SK-N-SH (cell line): Measurements from ENCODE around the gene PLXND1. TPM values are rescaled to one million over a fixed set of nuclear protein-coding genes. Genes with fewer than 3 reads are reported as not detected.

ENCODE experiments used
- CTCF ChIA-PET: fragments of 300-600, 350-600 bp; formaldehyde crosslinking; extraction: SDS; loops from one replicate; lab custom pipeline; 2021; lab: Yijun Ruan, JAX
- POLR2A ChIA-PET: fragments of 350-600 bp; sonication (Branson Sonifier 250); formaldehyde crosslinking; extraction: SDS; loops from one replicate; lab custom pipeline; 2020; ENCODE audit warnings: antibody characterized with exemption, inconsistent platforms; lab: Yijun Ruan, JAX
- DNase-seq: peaks from one replicate; pipeline ENCODE4 v3.0.0; 2012
- H2AFZ ChIP-seq: fragments of 200-600 bp; sonication (generic); 2 replicates; pipeline ENCODE4 v1.8.1; 2016; ENCODE audit warnings: antibody characterized with exemption, mild to moderate bottlenecking, low read depth
- H3F3A ChIP-seq: fragments of 200-600 bp; sonication (generic); replicated peaks from 2 replicates; pipeline ENCODE3; 2016; ENCODE audit warnings: antibody characterized with exemption, mild to moderate bottlenecking; ENCODE audit not compliant: insufficient read depth
- H3K27ac ChIP-seq, 2 experiments: fragments of 200-500 bp in 1 of 2; fragments of 200-600 bp in 1 of 2; sonication (Bioruptor generic) in 1 of 2; sonication (generic), shearing (Covaris generic) in 1 of 2; 2 replicates each; pipeline versions ENCODE4 v1.5.1 to v1.6.1; 2014 to 2016; ENCODE audit warnings: low read depth in 2 of 2, inconsistent platforms in 1 of 2, low read length in 1 of 2, mild to moderate bottlenecking in 1 of 2, mixed read lengths in 1 of 2
- H3K27me3 ChIP-seq: fragments of 200-600 bp; sonication (generic), shearing (Covaris generic); 2 replicates; pipeline ENCODE4 v1.6.1; 2016; ENCODE audit warnings: mixed run types; ENCODE audit not compliant: insufficient read depth
- H3K36me3 ChIP-seq, 2 experiments: fragments of 200-500 bp in 1 of 2; fragments of 200-600 bp in 1 of 2; sonication (Bioruptor generic) in 1 of 2; sonication (generic) in 1 of 2; replicated peaks in 1 of 2; 2 replicates each; pipeline versions ENCODE3 to v1.5.1; 2014 to 2016; ENCODE audit warnings: low read length in 1 of 2, mild to moderate bottlenecking in 1 of 2; ENCODE audit not compliant: insufficient read depth in 2 of 2, control insufficient read depth in 1 of 2
- H3K4me1 ChIP-seq, 2 experiments: fragments of 200-500 bp in 1 of 2; fragments of 200-600 bp in 1 of 2; sonication (Bioruptor generic) in 1 of 2; sonication (generic), shearing (Covaris generic) in 1 of 2; 2 replicates each; pipeline versions ENCODE4 v1.5.1 to v1.6.1; 2014 to 2016; ENCODE audit warnings: low read depth in 1 of 2, low read length in 1 of 2, mixed run types in 1 of 2; ENCODE audit not compliant: insufficient read depth in 2 of 2, control insufficient read depth in 1 of 2
- H3K4me2 ChIP-seq: fragments of 200-600 bp; sonication (generic), shearing (Covaris generic); 2 replicates; pipeline ENCODE4 v1.6.1; 2017; ENCODE audit warnings: mixed run types
- H3K4me3 ChIP-seq, 2 experiments: fragments of 200-500 bp in 1 of 2; fragments of 200-600 bp in 1 of 2; sonication (Bioruptor generic) in 1 of 2; sonication (generic), shearing (Covaris generic) in 1 of 2; 2 replicates each; pipeline versions ENCODE4 v1.5.1 to v1.8.1; 2014 to 2016; ENCODE audit warnings: low read depth in 2 of 2, inconsistent platforms in 1 of 2, low read length in 1 of 2, mild to moderate bottlenecking in 1 of 2, mixed read lengths in 1 of 2, moderate library complexity in 1 of 2
- H3K79me2 ChIP-seq: fragments of 200-600 bp; sonication (generic); 2 replicates; pipeline ENCODE4 v1.8.1; 2017; ENCODE audit warnings: mild to moderate bottlenecking; ENCODE audit not compliant: insufficient read depth
- H3K9ac ChIP-seq: fragments of 200-600 bp; sonication (generic); 2 replicates; pipeline ENCODE4 v1.6.1; 2017; ENCODE audit warnings: mixed run types
- H3K9me2 ChIP-seq: fragments of 200-600 bp; sonication (generic); 2 replicates; pipeline ENCODE4 v1.6.1; 2017; ENCODE audit warnings: mixed run types
- H3K9me3 ChIP-seq: fragments of 200-600 bp; sonication (generic); 2 replicates; pipeline ENCODE4 v1.6.1; 2017; ENCODE audit warnings: mixed run types, mild to moderate bottlenecking, moderate library complexity
- H4K20me1 ChIP-seq: fragments of 200-600 bp; sonication (generic); 2 replicates; pipeline ENCODE4 v1.6.1; 2017; ENCODE audit warnings: mild to moderate bottlenecking, mixed run types; ENCODE audit not compliant: insufficient read depth
- ELF1 ChIP-seq: IDR thresholded peaks from 2 replicates; pipeline ENCODE4 v1.4.0; 2012
- FOXM1 ChIP-seq: IDR thresholded peaks from 2 replicates; pipeline ENCODE4 v1.4.0; 2012; ENCODE audit warnings: low read depth, mild to moderate bottlenecking
- GATA2 ChIP-seq: sonication (generic); formaldehyde crosslinking; IDR thresholded peaks from 2 replicates; pipeline ENCODE4 v1.5.0; 2020; ENCODE audit warnings: mild to moderate bottlenecking, missing genetic modification reagents
- JUND ChIP-seq: IDR thresholded peaks from 2 replicates; pipeline ENCODE4 v1.4.0; 2012
- MEF2A ChIP-seq: IDR thresholded peaks from 2 replicates; pipeline ENCODE4 v1.4.0; 2012; ENCODE audit warnings: low read depth, borderline replicate concordance
- NFIC ChIP-seq: IDR thresholded peaks from 2 replicates; pipeline ENCODE4 v1.4.0; 2012; ENCODE audit warnings: borderline replicate concordance
- NRF1 ChIP-seq: IDR thresholded peaks from 2 replicates; pipeline ENCODE4 v1.6.1; 2012; ENCODE audit warnings: low read depth, mild to moderate bottlenecking, low read length
- RCOR1 ChIP-seq: fragments of 150-350 bp; IDR thresholded peaks from 2 replicates; pipeline ENCODE4 v1.6.1; 2017; ENCODE audit warnings: antibody characterized with exemption, low read length
- TEAD4 ChIP-seq: IDR thresholded peaks from 2 replicates; pipeline ENCODE4 v1.4.0; 2012; ENCODE audit warnings: mild to moderate bottlenecking, borderline replicate concordance; ENCODE audit not compliant: insufficient read depth
- WGBS: methylation state at CpG from one replicate; pipeline ENCODE4 v1.1.6; 2017; ENCODE audit warnings: low lambda C conversion rate; 5-methylcytosine and 5-hydroxymethylcytosine counted together
- polyA plus RNA-seq, 3 experiments: library from polyadenylated mRNA; depleted of rRNA; stranded (reverse); fragments of >200 nt; gene quantifications; 2 replicates each; pipeline ENCODE4 v1.2.3, GENCODE V29; 2012
- TF ChIP-seq, protein P1 (sequence below): IDR thresholded peaks from 2 replicates; pipeline ENCODE4 v1.4.0; 2012; ENCODE audit warnings: low read depth, borderline replicate concordance
- TF ChIP-seq, protein P2 (sequence below): fragments of 150-350 bp; IDR thresholded peaks from 2 replicates; pipeline ENCODE4 v1.6.1; 2016; ENCODE audit warnings: mild to moderate bottlenecking, low read depth, low read length
- TF ChIP-seq, protein P3 (sequence below): IDR thresholded peaks from 2 replicates; pipeline ENCODE4 v1.4.0; 2012; ENCODE audit warnings: low read depth, borderline replicate concordance

Gene PLXND1
- polyA plus RNA-seq, 1 of the 3 experiments (the other 2 are of a cell fraction): 53.5 TPM

DNA sequence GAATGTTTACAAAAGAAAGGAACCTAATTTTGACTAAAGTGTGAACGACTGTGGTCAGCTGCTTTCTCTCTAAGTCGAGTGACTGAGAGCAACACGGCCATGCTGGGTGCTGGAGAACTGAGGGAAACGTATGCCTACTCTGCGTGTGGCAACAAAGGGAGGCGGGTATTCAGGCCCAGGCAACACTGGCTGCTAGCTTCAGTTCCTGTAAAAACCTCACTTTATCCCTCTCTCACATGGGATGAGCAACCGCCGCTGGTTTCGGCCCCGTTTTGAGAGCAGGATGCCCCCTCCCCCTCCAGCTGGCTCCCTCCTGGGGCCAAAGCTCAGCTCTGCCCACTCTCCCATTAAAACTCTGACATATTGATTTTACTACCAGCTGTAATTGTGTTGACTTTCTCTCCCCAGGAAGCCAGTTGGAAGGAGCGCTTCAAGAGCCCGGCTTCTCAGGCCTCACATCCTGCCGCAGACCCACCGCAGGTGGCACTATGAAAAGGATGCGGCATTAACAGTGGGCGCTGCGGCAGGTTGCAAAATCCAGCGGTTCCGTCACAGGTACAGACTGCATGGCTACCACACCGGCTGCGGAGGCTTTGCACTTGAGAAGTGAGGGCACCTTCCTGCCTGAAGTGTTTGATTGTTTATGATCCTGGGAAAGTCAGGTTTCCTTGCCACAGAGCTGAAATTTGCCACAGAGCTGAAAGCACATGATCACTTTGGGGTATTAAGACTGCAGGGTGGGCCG, 12.7 kb downstream of the PLXND1 start:
- DNase-seq: no peak
- POLR2A ChIA-PET: no interaction called here
- no peak overlapping the region for H3K4me3 ChIP-seq
- no peaks in the 10 kb centered on the region for H4K20me1 ChIP-seq
- no peak overlapping the region for H3K27ac ChIP-seq
- H3K9ac ChIP-seq: no peak overlapping the region
- H3K79me2 ChIP-seq: peaks cover 13% of the 10 kb centered on the region
- CTCF ChIA-PET: interaction anchor here (1.0 to 2.1 kb wide), 3 partner anchors 12 to 103 kb away, joined by 3 to 7 read pairs (median 4); no protein-coding TSS in a partner anchor
- peaks cover 3% of the 10 kb centered on the region for H3F3A ChIP-seq
- no peaks in the 10 kb centered on the region for H3K36me3 ChIP-seq
- no peaks in the 10 kb centered on the region for H3K9me3 ChIP-seq
- H3K4me1 ChIP-seq: peaks cover 2 to 6% of the 10 kb centered on the region in 2 experiments; a peak in 3 of 4 replicates
- no peak for TF ChIP-seq NRF1
- TF ChIP-seq, protein P1, sequence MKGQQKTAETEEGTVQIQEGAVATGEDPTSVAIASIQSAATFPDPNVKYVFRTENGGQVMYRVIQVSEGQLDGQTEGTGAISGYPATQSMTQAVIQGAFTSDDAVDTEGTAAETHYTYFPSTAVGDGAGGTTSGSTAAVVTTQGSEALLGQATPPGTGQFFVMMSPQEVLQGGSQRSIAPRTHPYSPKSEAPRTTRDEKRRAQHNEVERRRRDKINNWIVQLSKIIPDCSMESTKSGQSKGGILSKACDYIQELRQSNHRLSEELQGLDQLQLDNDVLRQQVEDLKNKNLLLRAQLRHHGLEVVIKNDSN: no peak
- TF ChIP-seq GATA2 (CRISPR knock-in tag): no peak
- H3K9me2 ChIP-seq: no peaks in the 10 kb centered on the region
- no peak overlapping the region for H3K4me2 ChIP-seq
- no peak overlapping the region for H2AFZ ChIP-seq
- 93% methylated on average over 17 of the region's 22 CpGs for WGBS
- no peaks in the 10 kb centered on the region for H3K27me3 ChIP-seq

DNA sequence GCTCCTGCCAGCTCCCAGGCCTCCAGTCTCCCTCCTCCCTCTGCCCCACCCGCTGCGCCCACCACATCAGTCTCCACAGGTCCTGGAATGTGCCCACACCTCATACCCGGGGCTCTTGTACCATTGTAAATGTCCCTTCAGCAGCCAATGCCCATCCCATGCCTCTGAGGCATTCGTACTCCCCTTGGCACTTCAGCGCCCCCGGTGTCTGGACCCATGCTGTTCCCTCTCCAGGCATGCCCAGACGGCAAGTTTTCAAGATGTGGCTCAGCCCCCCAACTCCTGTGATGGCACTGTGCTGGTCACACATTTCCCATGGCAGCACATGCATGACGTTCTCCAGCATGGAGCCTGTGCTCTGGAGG, 13.3 kb downstream of the PLXND1 start:
- Histone ChIP-seq H3K9me2 (no peaks in the 10 kb centered on the region), H3F3A (peaks cover 3% of the 10 kb centered on the region), H3K4me2 (no peak overlapping the region), H3K36me3 (no peaks in the 10 kb centered on the region), H3K9me3 (no peaks in the 10 kb centered on the region), H3K4me3 (no peak overlapping the region), H3K9ac (no peak overlapping the region), H3K27me3 (no peaks in the 10 kb centered on the region), H4K20me1 (no peaks in the 10 kb centered on the region), H3K79me2 (peaks cover 7% of the 10 kb centered on the region; the same call in 1 of the 2 replicates), H3K27ac (no peak overlapping the region), H2AFZ (no peak overlapping the region), H3K4me1 (peaks cover 2 to 6% of the 10 kb centered on the region in 2 experiments; a peak in 3 of 4 replicates)
- ChIA-PET POLR2A (no interaction called here), CTCF (interaction anchor here (2.1 kb wide), 1 partner anchor 103 kb away, joined by 7 read pairs; no protein-coding TSS in a partner anchor)
- no peak for DNase-seq
- no peak for TF ChIP-seq NFIC
- TF ChIP-seq JUND: no peak
- no peak for TF ChIP-seq NRF1
- no peak for TF ChIP-seq MEF2A
- WGBS: 91% methylated on average over 6 of the region's 8 CpGs

DNA sequence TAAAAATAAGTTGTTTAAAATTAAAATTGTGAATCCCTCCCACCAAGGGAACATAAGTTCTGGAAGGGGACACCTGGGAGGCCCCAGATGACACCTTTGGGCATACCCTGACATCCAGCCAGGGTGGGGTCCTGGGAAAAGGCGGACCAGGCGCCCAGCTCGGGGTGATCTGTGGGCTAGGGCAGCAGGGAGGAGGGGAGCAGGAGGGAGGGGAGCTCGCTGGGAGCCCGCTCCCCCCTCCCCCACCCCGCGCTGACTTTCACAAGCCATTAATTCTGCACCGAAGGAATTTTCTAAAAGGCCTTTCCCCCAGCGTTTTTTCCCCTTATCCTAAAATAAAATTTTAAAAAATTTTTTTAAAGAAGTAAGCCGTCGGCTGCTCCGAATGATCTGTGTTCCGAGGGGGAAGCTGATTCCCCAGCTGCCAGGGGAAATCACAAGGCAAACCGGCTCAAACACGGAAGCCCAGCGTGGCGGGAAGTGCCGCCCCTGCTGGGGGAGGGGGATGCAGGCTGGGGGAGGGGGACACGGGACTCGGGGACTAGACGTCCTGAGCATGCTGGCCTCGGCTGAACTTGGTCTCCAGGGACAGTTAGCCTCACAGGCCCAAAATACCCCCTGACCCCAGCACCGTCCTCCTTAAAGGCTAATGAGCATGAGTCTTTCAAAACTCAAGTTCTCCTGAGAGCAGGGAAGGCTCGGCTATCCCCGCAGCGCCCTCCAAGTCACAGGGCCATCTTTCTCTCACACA, 13.9 kb downstream of the PLXND1 start:
- 94% methylated on average over 19 of the region's 26 CpGs for WGBS
- Histone ChIP-seq H3K9me3 (no peaks in the 10 kb centered on the region), H3K9me2 (no peaks in the 10 kb centered on the region), H2AFZ (no peak overlapping the region), H4K20me1 (no peaks in the 10 kb centered on the region), H3K27me3 (no peaks in the 10 kb centered on the region), H3K27ac (no peak overlapping the region), H3K9ac (no peak overlapping the region), H3F3A (peaks cover 3% of the 10 kb centered on the region), H3K36me3 (no peaks in the 10 kb centered on the region), H3K4me2 (no peak overlapping the region), H3K4me1 (peaks cover 2 to 6% of the 10 kb centered on the region in 2 experiments; a peak in 3 of 4 replicates), H3K4me3 (no peak overlapping the region), H3K79me2 (0 out of 2 replicates have a peak, but pooled peaks cover 7% of the 10 kb centered on the region)
- ChIA-PET POLR2A (no interaction called here), CTCF (interaction anchor here (1.5 to 1.8 kb wide), 3 partner anchors 10 to 237 kb away, joined by 3 to 5 read pairs (median 3); no protein-coding TSS in a partner anchor)
- no peak for DNase-seq
- TF ChIP-seq NFIC (no peak), RCOR1 (no peak), ELF1 (no peak), TEAD4 (no peak), FOXM1 (no peak)
- TF ChIP-seq, protein P1: no peak
- TF ChIP-seq, protein P2, sequence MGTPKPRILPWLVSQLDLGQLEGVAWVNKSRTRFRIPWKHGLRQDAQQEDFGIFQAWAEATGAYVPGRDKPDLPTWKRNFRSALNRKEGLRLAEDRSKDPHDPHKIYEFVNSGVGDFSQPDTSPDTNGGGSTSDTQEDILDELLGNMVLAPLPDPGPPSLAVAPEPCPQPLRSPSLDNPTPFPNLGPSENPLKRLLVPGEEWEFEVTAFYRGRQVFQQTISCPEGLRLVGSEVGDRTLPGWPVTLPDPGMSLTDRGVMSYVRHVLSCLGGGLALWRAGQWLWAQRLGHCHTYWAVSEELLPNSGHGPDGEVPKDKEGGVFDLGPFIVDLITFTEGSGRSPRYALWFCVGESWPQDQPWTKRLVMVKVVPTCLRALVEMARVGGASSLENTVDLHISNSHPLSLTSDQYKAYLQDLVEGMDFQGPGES: no peak
- TF ChIP-seq, protein P3, sequence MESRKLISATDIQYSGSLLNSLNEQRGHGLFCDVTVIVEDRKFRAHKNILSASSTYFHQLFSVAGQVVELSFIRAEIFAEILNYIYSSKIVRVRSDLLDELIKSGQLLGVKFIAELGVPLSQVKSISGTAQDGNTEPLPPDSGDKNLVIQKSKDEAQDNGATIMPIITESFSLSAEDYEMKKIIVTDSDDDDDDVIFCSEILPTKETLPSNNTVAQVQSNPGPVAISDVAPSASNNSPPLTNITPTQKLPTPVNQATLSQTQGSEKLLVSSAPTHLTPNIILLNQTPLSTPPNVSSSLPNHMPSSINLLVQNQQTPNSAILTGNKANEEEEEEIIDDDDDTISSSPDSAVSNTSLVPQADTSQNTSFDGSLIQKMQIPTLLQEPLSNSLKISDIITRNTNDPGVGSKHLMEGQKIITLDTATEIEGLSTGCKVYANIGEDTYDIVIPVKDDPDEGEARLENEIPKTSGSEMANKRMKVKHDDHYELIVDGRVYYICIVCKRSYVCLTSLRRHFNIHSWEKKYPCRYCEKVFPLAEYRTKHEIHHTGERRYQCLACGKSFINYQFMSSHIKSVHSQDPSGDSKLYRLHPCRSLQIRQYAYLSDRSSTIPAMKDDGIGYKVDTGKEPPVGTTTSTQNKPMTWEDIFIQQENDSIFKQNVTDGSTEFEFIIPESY: no peak
